HG03064 (cell line): ENCODE measurements around the gene ARG1.

ENCODE experiments used
- ATAC-seq: cut with Tn5 transposase; IDR thresholded peaks from one replicate; pipeline ENCODE4 v1.9.1; 2021; ENCODE audit warnings: low read depth; ENCODE audit not compliant: unreplicated experiment

The ARG1 gene

GRCh38 chr6:131581523-131581922, 8.5 kb downstream of the ARG1 start:
- ATAC-seq: no peak

- ATAC-seq: no peak
Observed at GRCh38 chr6:131586543-131586942, 13.5 kb downstream of the ARG1 start.

- no peak for ATAC-seq
Observed at GRCh38 chr6:131587909-131588308, 14.9 kb downstream of the ARG1 start.

- ATAC-seq: no peak
Observed at GRCh38 chr6:131588643-131589042, 15.6 kb downstream of the ARG1 start.

- ATAC-seq: no peak
Observed at GRCh38 chr6:131592935-131593334, 19.9 kb downstream of the ARG1 start.

GRCh38 chr6:131594074-131594473, 21.0 kb downstream of the ARG1 start:
- no peak for ATAC-seq

GRCh38 chr6:131597446-131597845, 24.4 kb downstream of the ARG1 start:
- ATAC-seq: no peak

GRCh38 chr6:131600716-131601115, 27.7 kb downstream of the ARG1 start:
- no peak for ATAC-seq

- ATAC-seq: no peak
Observed at GRCh38 chr6:131602781-131603312, 29.8 kb downstream of the ARG1 start.

GRCh38 chr6:131613296-131613925, 40.4 kb downstream of the ARG1 start:
- ATAC-seq: no peak

- ATAC-seq: no peak
Observed at GRCh38 chr6:131615275-131615674, 42.2 kb downstream of the ARG1 start.

- ATAC-seq: peak; percentile 99
Observed at GRCh38 chr6:131627724-131628682, 55.0 kb downstream of the ARG1 start, which contains the start of gene MED23. MED23 (minus strand) TSS chr6:131628242; CDS start chr6:131628049, 193 bp downstream.

GRCh38 chr6:131628726-131629125, 55.7 kb downstream of the ARG1 start:
- no peak for ATAC-seq

- ATAC-seq: no peak
Observed at GRCh38 chr6:131629651-131630050, 56.6 kb downstream of the ARG1 start.

- ATAC-seq: no peak
Observed at GRCh38 chr6:131631625-131632289, 58.7 kb downstream of the ARG1 start.
